ELR (cell line): ENCODE measurements around the gene TTC1.
A peak's percentile ranks its signal among the peaks of the same experiment; 100 is the strongest.

Experiments used
- DNase-seq: peaks from one replicate; pipeline ENCODE4 v3.0.0-alpha.2; 2015; ENCODE audit warnings: low read depth

The TTC1 gene

GRCh38 chr5:160087199-160087598 lies 78.3 kb downstream of the TTC1 start:
- no peak for DNase-seq

- no peak for DNase-seq
Observed at GRCh38 chr5:160088805-160089204, 79.9 kb downstream of the TTC1 start.

- peak; percentile 8 for DNase-seq
Observed at GRCh38 chr5:160089531-160089930, 80.6 kb downstream of the TTC1 start.

- no peak for DNase-seq
Observed at GRCh38 chr5:160090059-160090458, 81.1 kb downstream of the TTC1 start.

- no peak for DNase-seq
Observed at GRCh38 chr5:160092514-160092913, 83.6 kb downstream of the TTC1 start.

GRCh38 chr5:160092960-160093707 lies 84.2 kb downstream of the TTC1 start:
- DNase-seq = no peak

- DNase-seq = no peak
Observed at GRCh38 chr5:160096178-160096577, 87.2 kb downstream of the TTC1 start.

GRCh38 chr5:160097991-160098390 lies 89.1 kb downstream of the TTC1 start:
- no peak for DNase-seq

GRCh38 chr5:160105686-160106360 lies 96.9 kb downstream of the TTC1 start:
- no peak for DNase-seq

- DNase-seq = no peak
Observed at GRCh38 chr5:160108124-160108523, 99.2 kb downstream of the TTC1 start.
